Effector memory CD4-positive, alpha-beta T cell (primary cell): Measurements from ENCODE around the gene PEX16.

Experiments
- DNase-seq, 3 donors: peaks; one replicate each; pipeline ENCODE4 v3.0.0-alpha.2; 2020
- H3K27ac ChIP-seq: 2 replicates; pipeline ENCODE4 v1.7.0; 2013; ENCODE audit warnings: mild to moderate bottlenecking, low read length, moderate library complexity; ENCODE audit not compliant: insufficient read depth, poor library complexity, severe bottlenecking
- H3K27me3 ChIP-seq: replicated peaks from 2 replicates; pipeline ENCODE4 v1.7.0; 2013; ENCODE audit warnings: mild to moderate bottlenecking, low read length; ENCODE audit not compliant: insufficient read depth, control insufficient read depth, poor library complexity, severe bottlenecking
- H3K36me3 ChIP-seq: 2 replicates; pipeline ENCODE4 v1.7.0; 2013; ENCODE audit warnings: mild to moderate bottlenecking, low read length, moderate library complexity; ENCODE audit not compliant: control insufficient read depth, insufficient read depth
- H3K4me1 ChIP-seq: 2 replicates; pipeline ENCODE4 v1.7.0; 2013; ENCODE audit warnings: low read length, mild to moderate bottlenecking; ENCODE audit not compliant: control insufficient read depth, insufficient read depth, poor library complexity, severe bottlenecking
- H3K4me3 ChIP-seq: 2 replicates; pipeline ENCODE4 v1.7.0; 2013; ENCODE audit warnings: low read length, low read depth, mild to moderate bottlenecking; ENCODE audit not compliant: insufficient read depth, poor library complexity, severe bottlenecking
- H3K9me3 ChIP-seq: 2 replicates; pipeline ENCODE4 v1.7.0; 2013; ENCODE audit warnings: mild to moderate bottlenecking, low read length, moderate library complexity; ENCODE audit not compliant: control insufficient read depth

PEX16 gene

DNA sequence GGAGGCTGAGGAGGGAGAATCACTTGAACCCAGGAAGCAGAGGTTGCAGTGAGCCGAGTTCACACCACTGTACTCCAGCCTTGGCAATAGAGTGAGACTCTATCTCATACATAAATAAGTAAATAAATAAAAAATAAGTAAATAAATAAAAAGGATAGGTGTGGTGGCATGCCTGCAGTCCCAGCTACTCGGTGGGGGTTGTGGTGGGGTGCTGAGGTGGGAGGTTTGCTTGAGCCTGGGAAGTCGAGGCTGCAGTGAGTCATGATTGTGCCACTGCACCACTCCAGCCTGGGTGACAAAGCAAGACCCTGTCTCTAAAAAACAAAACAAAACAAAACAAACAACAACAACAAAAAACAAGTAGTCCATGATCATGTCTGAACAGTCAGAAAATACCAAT, 7.9 kb upstream of the PEX16 start:
- no peak overlapping the region for H3K4me3 ChIP-seq
- DNase-seq, result no peak
- H3K27me3 ChIP-seq, result no peaks in the 10 kb centered on the region
- H3K4me1 ChIP-seq, result peaks cover 23% of the 10 kb centered on the region
- no peak overlapping the region for H3K27ac ChIP-seq
- no peaks in the 10 kb centered on the region for H3K36me3 ChIP-seq
- no peaks in the 10 kb centered on the region for H3K9me3 ChIP-seq

DNA sequence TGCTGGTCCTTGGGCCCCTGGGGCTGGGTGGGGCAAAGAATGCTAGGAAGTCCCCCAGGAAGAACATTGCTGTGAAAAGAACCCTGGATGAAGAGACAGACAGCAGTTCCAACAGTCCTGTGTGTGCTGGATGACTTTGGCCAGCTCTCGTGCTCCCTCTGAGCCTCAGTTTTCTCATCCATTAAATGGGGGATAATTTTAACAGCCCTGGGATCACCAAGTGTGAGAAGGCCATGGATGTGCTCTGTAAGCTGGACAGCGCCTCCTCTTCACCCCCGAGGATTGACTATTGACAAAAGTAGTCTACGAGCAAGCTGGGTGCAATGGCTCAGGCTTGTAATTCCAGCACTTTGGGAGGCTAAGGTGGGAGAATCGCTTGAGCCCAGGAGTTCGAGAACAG, 7.2 kb upstream of the PEX16 start:
- Histone ChIP-seq H3K4me3 (no peak overlapping the region), H3K4me1 (peaks cover 20% of the 10 kb centered on the region), H3K36me3 (no peaks in the 10 kb centered on the region), H3K27ac (no peak overlapping the region), H3K27me3 (no peaks in the 10 kb centered on the region), H3K9me3 (no peaks in the 10 kb centered on the region)
- no peak for DNase-seq

DNA sequence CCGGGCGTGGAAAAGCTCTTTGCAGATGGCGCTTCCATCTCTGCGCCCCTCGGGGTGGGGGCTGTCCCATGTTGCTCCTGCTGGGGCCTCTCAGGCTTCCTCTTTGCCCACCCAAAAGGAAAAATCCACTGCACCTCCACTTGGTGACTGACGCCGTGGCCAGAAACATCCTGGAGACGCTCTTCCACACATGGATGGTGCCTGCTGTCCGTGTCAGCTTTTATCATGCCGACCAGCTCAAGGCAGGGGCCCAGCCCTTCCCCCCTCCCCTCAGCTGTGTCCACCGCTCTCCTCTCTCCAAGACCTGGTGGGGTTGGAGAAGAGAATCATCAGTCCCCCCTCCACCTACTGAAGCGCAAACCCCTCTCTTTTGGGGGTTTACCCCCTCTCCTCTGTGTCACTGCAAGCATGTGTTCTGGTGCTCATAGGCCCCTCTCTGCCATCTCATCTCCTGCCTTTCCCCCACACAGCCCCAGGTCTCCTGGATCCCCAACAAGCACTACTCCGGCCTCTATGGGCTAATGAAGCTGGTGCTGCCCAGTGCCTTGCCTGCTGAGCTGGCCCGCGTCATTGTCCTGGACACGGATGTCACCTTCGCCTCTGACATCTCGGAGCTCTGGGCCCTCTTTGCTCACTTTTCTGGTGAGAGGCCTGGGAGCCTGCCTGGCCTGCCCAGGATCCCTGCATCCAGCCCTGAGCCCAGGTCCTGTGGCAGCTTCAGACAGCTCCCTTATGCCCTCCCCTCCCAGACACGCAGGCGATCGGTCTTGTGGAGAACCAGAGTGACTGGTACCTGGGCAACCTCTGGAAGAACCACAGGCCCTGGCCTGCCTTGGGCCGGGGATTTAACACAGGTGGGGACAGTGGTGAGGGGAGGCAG, 6.6 kb upstream of the PEX16 start:
- no peak overlapping the region for H3K4me3 ChIP-seq
- DNase-seq, result no peak
- H3K36me3 ChIP-seq, result no peaks in the 10 kb centered on the region
- H3K4me1 ChIP-seq, result peaks cover 20% of the 10 kb centered on the region
- H3K9me3 ChIP-seq, result no peaks in the 10 kb centered on the region
- H3K27ac ChIP-seq, result no peak overlapping the region
- no peaks in the 10 kb centered on the region for H3K27me3 ChIP-seq

DNA sequence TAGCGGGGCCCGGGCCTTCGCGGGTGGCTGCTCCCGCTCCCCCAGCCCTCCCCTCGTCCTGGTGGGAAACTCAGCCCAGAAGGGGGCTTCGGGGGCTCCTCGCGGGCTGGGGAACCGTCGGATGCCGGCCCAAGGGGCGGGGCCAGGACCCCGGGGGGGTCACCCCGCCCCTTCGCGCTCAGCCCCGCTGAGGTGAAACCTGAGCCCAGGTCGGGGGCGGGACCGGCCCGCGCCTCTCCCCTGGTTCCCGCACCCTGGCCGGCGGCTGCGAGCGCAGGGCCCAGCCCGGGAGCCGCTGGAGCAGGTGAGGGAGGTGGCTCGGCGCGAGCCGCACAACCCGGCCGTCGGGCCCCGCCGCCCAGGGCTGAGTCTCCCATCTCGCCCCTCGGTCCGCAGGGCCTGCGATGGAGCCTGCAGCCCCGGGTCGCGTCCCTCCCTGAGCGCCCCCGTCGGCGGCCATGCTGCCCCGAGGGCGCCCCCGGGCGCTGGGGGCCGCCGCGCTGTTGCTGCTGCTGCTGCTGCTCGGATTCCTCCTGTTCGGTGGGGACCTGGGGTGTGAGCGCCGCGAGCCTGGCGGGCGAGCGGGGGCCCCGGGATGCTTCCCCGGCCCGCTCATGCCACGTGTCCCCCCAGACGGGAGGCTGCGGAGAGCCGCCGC, 4.9 kb upstream of the PEX16 start, which contains the start of gene LARGE2:
Gene LARGE2, plus strand, starts transcription at position 232 of the 658 bp plus-strand sequence. Its CDS starts 227 bp downstream, at position 459.
- H3K27ac ChIP-seq, result peak within 1 kb of the TSS; percentile 37
- H3K4me1 ChIP-seq, result peaks cover 31% of the 10 kb centered on the region
- DNase-seq, result peak in 2 of 3 donors; percentile 17 to 20
- H3K27me3 ChIP-seq, result no peaks in the 10 kb centered on the region
- H3K9me3 ChIP-seq, result no peaks in the 10 kb centered on the region
- H3K4me3 ChIP-seq, result peak within 1 kb of the TSS; percentile 66
- no peaks in the 10 kb centered on the region for H3K36me3 ChIP-seq

DNA sequence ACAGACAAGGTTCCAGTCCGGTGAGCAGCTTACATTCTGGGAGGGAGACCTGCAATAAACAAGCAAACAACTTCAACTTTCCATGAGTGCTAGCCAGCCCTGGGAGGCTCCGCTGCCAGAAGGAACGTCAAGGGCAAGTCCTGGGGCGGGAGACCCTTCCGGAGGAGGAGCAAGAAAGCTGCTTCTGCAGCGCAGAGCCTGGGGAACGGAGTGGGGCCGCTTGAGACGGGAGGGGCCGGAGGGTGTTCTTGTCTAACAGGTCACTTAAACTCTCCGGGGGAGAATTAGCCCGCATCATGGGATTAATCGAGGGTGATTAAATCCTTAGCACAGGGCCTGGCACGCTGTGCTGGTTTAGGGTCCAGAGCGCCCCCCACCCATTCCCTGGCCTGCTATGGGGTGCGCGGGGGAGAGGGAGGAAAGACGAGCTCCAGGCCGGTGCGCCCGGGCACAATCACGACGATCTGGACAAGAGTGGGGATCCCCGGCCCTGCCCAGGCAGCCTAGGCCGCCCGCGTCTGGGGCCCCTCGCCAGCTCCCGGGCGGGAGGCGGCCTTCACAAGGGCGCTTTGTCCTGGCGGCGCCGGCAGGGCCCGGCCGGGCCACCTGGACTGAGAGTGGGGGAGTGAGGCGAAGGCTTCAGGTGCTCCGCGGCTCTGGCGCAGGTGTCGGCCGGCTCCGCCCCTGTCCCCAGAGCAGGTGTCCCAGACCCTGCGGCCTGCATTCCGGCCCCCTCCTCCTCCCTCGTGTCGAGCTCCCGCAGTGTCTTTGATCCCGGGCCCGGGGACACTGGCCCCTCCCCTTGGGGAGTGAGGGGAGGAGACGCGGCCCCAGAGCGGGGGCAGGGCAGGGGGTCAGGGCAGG, 4.1 kb upstream of the PEX16 start:
- H3K27ac ChIP-seq, result peak overlapping the region; percentile 37
- no peaks in the 10 kb centered on the region for H3K27me3 ChIP-seq
- DNase-seq, result peak in 1 of 3 donors; percentile 15
- H3K36me3 ChIP-seq, result no peaks in the 10 kb centered on the region
- peaks cover 38% of the 10 kb centered on the region for H3K4me1 ChIP-seq
- peak overlapping the region; percentile 66 for H3K4me3 ChIP-seq
- H3K9me3 ChIP-seq, result no peaks in the 10 kb centered on the region

DNA sequence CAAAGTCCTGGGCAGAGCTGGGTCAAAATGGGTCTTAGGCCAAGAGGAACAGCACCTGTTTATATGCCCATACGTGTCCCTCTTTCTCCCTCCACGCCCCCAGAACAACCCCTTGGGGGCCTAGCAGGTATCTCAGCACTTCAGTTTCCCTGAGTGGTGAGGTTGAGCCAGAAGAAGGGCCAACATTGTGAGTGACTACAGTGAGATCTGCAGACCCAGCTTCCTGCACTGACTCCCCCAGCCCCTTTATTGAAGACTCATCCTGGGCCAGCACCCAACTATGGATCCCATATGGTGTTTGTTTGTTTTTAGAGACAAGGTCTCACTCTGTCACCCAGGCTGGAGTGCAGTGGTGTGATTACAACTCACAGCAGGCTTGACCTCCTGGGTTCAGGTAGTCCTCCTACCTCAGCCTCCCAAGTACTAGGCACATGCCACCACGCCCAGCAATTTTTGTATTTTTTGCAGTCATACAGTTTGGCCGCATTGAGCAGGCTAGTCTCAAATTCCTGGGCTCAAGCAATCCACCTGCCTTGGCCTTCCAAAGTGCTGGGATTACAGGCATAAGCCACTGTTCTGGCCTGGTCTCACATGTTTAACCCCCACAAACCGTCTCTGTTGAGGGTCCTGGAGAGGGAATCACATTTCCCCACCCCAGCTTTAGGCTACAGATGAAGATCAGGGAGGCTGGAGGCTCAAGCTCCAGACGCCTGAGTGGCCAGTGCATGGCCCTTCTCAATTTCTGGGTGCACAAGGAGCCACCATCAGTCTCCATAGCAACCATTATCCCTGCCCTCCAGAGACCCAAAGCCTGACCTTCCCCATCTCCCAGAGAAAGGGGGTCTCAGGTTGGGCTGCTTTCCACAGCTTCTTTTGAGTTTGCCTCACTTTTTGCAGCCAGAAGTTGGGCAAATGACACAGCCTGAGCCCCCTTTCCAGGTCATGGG, 3.1 kb upstream of the PEX16 start:
- peaks cover 43% of the 10 kb centered on the region for H3K4me1 ChIP-seq
- H3K4me3 ChIP-seq, result no peak overlapping the region
- H3K27me3 ChIP-seq, result no peaks in the 10 kb centered on the region
- H3K36me3 ChIP-seq, result peaks cover 4% of the 10 kb centered on the region
- no peak overlapping the region for H3K27ac ChIP-seq
- no peaks in the 10 kb centered on the region for H3K9me3 ChIP-seq
- DNase-seq, result no peak

DNA sequence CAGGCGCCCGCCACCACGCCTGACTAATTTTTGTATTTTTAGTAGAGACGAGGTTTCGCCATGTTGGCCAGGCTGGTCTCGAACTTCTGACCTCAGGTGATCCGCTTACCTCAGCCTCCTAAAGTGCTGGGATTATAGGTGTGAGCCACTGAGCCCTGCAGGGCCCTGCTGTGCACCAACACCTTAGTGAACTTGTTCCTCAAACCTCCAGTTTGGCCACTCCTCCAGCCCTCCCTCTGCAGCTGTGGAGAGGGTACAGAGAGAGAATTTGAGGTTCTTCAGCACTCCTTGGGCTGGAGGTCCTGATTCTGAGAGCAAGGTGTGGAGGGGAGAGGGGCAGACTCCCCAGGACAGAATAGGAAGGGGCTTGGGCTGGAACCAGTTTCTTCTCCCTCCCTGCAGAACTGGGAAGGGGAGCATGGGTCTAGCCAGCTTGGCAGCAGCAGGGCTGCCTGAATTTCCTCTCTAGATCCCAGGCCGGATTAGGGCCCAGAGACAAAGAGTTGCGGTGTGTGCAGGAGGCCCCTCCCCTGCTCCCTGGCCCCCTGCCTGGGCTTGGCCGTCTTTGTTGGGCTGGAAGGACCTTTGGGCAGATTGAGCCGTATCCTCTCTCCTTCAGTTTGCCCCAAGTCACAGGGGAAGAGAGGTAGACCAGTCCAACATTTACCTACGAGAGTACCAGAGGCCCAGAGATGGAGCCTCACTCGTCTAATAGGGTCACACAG, 2.3 kb upstream of the PEX16 start:
- H3K27me3 ChIP-seq, result no peaks in the 10 kb centered on the region
- no peak overlapping the region for H3K4me3 ChIP-seq
- H3K4me1 ChIP-seq, result peaks cover 43% of the 10 kb centered on the region
- H3K27ac ChIP-seq, result no peak overlapping the region
- H3K36me3 ChIP-seq, result peaks cover 13% of the 10 kb centered on the region
- no peaks in the 10 kb centered on the region for H3K9me3 ChIP-seq
- no peak for DNase-seq

DNA sequence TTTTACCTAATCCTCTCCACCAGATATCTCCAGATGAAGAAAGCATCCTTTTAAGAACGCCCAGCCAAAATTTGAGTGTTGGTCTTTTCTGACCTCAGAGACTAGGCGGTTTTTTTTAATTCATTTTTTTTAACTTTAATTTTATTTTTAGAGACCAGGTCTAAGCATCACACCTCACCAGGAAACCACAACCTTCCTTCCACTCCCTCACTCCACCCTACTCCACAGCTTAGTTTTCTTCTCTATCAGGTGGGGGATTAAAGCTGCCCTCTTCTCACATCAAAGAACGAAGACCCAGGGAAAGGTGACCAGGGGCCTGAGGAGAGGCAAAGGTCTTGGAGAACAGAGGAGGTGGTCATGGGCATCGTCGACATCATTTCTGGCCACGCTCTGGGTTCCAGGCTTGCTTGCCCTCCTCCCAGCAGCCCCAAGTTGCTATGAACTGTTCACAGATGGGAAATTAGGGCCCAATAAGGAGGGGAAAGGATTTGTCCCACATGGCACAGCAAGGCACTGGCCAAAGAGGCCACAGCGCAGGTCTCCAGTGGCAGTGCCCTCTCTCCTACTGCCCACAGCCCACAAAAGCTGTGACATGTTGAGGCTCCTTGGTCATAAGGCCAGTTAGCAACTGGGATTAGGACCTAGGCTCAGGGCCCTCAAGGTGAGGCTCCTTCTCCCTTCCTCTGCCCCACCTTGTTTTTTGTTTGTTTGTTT, 1.4 kb upstream of the PEX16 start:
- Histone ChIP-seq H3K4me3 (peak overlapping the region; percentile 75), H3K27me3 (no peaks in the 10 kb centered on the region), H3K9me3 (no peaks in the 10 kb centered on the region), H3K36me3 (peaks cover 21% of the 10 kb centered on the region), H3K27ac (peak overlapping the region; percentile 89), H3K4me1 (peaks cover 43% of the 10 kb centered on the region)
- DNase-seq, result no peak
